OCI-LY7 (cell line): ENCODE data around the gene C6orf132. TPM values are rescaled to one million over a fixed set of nuclear protein-coding genes. Genes with fewer than 3 reads are reported as not detected.
"Not testable (repeated sequence)": the region's sequence is repeated elsewhere in the genome, so short reads cannot be mapped to it uniquely, and the experiment has no call there.

Source experiments
- BruUV-seq: library from RNA; stranded (reverse); fragments of 400-500 nt; replicated peaks from 2 replicates; lab custom pipeline; 2021; lab: Mats Ljungman, UMichigan
- CTCF ChIA-PET: fragments of 300-600 bp; sonication (Branson Sonifier 250); formaldehyde crosslinking; loops from one replicate; lab custom pipeline; 2022; ENCODE audit warnings: antibody characterized with exemption; ENCODE audit not compliant: unreplicated experiment; lab: Charles Lee
- POLR2A ChIA-PET: fragments of 300-600 bp; sonication (Branson Sonifier 250); formaldehyde crosslinking; loops from one replicate; lab custom pipeline; 2022; ENCODE audit warnings: antibody characterized with exemption; lab: Charles Lee
- DNase-seq: peaks from one replicate; pipeline ENCODE4 v3.0.0-alpha.2; 2015; ENCODE audit warnings: low spot score
- H2AFZ ChIP-seq: fragments of 200-600 bp; sonication (generic), shearing (Covaris generic); 2 replicates; pipeline ENCODE4 v1.6.1; 2014; ENCODE audit warnings: mild to moderate bottlenecking, antibody characterized with exemption, low read length, moderate library complexity
- H3K27ac ChIP-seq: fragments of 200-600 bp; sonication (generic); 2 replicates; pipeline ENCODE4 v1.5.1; 2014; ENCODE audit warnings: mixed run types, low read depth, mild to moderate bottlenecking, moderate library complexity, low read length, inconsistent platforms; ENCODE audit not compliant: poor library complexity, severe bottlenecking
- H3K36me3 ChIP-seq: fragments of 200-600 bp; sonication (generic); 2 replicates; pipeline ENCODE4 v1.6.1; 2014; ENCODE audit warnings: mild to moderate bottlenecking, antibody characterized with exemption, low read length, moderate library complexity, mixed read lengths; ENCODE audit not compliant: insufficient read depth
- H3K4me1 ChIP-seq: fragments of 200-600 bp; sonication (generic); 2 replicates; pipeline ENCODE4 v1.5.1; 2014; ENCODE audit warnings: mild to moderate bottlenecking, low read length; ENCODE audit not compliant: insufficient read depth, poor library complexity, severe bottlenecking
- H3K4me2 ChIP-seq: fragments of 200-600 bp; sonication (generic); 2 replicates; pipeline ENCODE4 v1.6.1; 2014; ENCODE audit warnings: mild to moderate bottlenecking, low read length
- H3K4me3 ChIP-seq: fragments of 200-600 bp; sonication (generic); 2 replicates; pipeline ENCODE4 v1.5.1; 2014; ENCODE audit warnings: mild to moderate bottlenecking, low read depth, low read length; ENCODE audit not compliant: poor library complexity, severe bottlenecking
- H3K79me2 ChIP-seq: fragments of 200-600 bp; sonication (generic); 2 replicates; pipeline ENCODE4 v1.6.1; 2016; ENCODE audit warnings: low read depth, mild to moderate bottlenecking, low read length, moderate library complexity, mixed read lengths; ENCODE audit not compliant: insufficient read depth
- H3K9me2 ChIP-seq: fragments of 200-600 bp; sonication (generic); 2 replicates; pipeline ENCODE4 v1.6.1; 2016; ENCODE audit warnings: mild to moderate bottlenecking, low read length, mixed read lengths; ENCODE audit not compliant: insufficient read depth
- H3K9me3 ChIP-seq: fragments of 200-600 bp; sonication (generic); 2 replicates; pipeline ENCODE4 v1.6.1; 2014; ENCODE audit warnings: mild to moderate bottlenecking, mixed run types, low read length, mixed read lengths
- H4K20me1 ChIP-seq: fragments of 200-600 bp; sonication (generic); 2 replicates; pipeline ENCODE4 v1.6.1; 2014; ENCODE audit warnings: mild to moderate bottlenecking, antibody characterized with exemption, low read length, moderate library complexity, mixed read lengths; ENCODE audit not compliant: insufficient read depth
- CTCF ChIP-seq: fragments of 200-600 bp; sonication (generic); conservative IDR thresholded peaks from 2 replicates; pipeline ENCODE4 v1.5.1; 2014; ENCODE audit warnings: mild to moderate bottlenecking, antibody characterized with exemption, low read length, moderate library complexity, mixed read lengths
- EZH2phosphoT487 ChIP-seq: fragments of 200-600 bp; sonication (generic); IDR thresholded peaks from 2 replicates; pipeline ENCODE4 v1.6.1; 2018; ENCODE audit warnings: low read depth, borderline replicate concordance, mild to moderate bottlenecking, mixed run types, antibody characterized with exemption, low read length, moderate library complexity, mixed read lengths
- intact Hi-C: fragments of 100-400 bp; cut with micrococcal nuclease; formaldehyde crosslinking; loops from one replicate; pipeline ENCODE4 v1.10.0; 2022; ENCODE audit not compliant: unreplicated experiment
- total RNA-seq, 2 experiments: library from RNA; depleted of rRNA in 1 of 2; stranded (reverse); fragments of >200 nt in 1 of 2; shearing (Covaris generic) in 1 of 2; gene quantifications; 2 replicates each; pipeline ENCODE4 v1.2.3, GENCODE V29; 2014 to 2022

Gene C6orf132
- total RNA-seq, 2 experiments from 2014 or later: 0.03 TPM; not detected in 1

- CTCF ChIA-PET: no interaction called here
- POLR2A ChIA-PET: interaction anchor here (0.6 kb wide), 1 partner anchor 29 kb away, joined by 3 read pairs; no protein-coding TSS in a partner anchor
- intact Hi-C loops: no loop called here
- BruUV-seq: no TSS peak
- Histone ChIP-seq H3K4me3 (no peak within 1 kb of the TSS), H3K27ac (no peak within 1 kb of the TSS), H4K20me1 (no peaks in the 10 kb centered on the region), H3K4me1 (no peaks in the 10 kb centered on the region), H3K36me3 (no peaks in the 10 kb centered on the region), H3K79me2 (no peaks in the 10 kb centered on the region), H3K9me3 (no peaks in the 10 kb centered on the region), H3K4me2 (no peak within 1 kb of the TSS), H3K9me2 (no peaks in the 10 kb centered on the region), H2AFZ (no peak within 1 kb of the TSS)
- TF ChIP-seq EZH2phosphoT487 (no peak), CTCF (no peak)
- DNase-seq: no peak
Observed at GRCh38 chr6:42173101-42173500, 30.7 kb upstream of the C6orf132 start, which contains the start of gene GUCA1A. Gene GUCA1A (plus strand): TSS chr6:42173364. CDS start chr6:42173614, 250 bp downstream.

DNA sequence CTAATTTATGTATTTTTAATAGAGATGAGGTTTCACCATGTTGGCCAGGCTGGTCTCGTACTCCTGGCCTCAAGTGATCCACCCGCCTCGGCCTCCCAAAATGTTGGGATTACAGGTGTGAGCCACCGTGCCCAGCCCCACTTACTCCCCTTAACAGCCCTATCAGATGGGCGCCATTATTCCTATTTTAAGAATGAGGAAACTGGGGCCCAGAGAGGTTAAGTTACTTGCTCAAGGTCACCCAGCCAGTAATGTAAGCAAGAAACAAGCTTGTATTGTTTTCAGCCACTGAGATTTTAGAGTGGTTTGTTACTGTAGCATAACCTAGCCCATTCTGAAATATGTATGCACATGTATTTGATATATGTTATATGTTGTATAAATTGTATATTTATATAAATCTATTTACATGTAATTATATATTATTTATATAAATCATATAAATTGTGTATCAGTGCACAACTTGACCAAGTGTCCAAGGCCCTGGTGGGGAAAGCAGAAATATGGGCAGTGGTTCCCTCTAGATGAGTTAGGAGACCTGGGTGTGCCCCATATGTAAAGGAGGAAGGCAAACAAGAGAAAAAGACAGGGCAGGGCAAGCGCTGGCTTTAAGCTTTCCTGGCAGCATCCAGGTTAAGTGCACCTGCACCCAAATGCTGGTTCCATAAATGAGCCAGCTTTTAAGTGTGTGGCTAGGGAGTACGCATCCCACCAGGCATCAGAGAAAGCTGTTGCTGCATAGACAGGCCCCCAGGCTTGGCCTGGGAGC lies 29.6 kb upstream of the C6orf132 start:
- DNase-seq: no peak
- no peaks in the 10 kb centered on the region for H4K20me1 ChIP-seq
- H3K9me3 ChIP-seq: no peaks in the 10 kb centered on the region
- no peak overlapping the region for H2AFZ ChIP-seq
- no peaks in the 10 kb centered on the region for H3K4me1 ChIP-seq
- no peaks in the 10 kb centered on the region for H3K79me2 ChIP-seq
- no TSS peak for BruUV-seq
- no peaks in the 10 kb centered on the region for H3K36me3 ChIP-seq
- no peaks in the 10 kb centered on the region for H3K9me2 ChIP-seq
- H3K4me3 ChIP-seq: no peak overlapping the region
- no peak for TF ChIP-seq CTCF
- no peak for TF ChIP-seq EZH2phosphoT487
- intact Hi-C loops: no loop called here
- no peak overlapping the region for H3K27ac ChIP-seq
- CTCF ChIA-PET: no interaction called here
- POLR2A ChIA-PET: interaction anchor here (0.6 kb wide), 2 partner anchors 26 to 30 kb away, joined by 3 to 7 read pairs; no protein-coding TSS in a partner anchor
- H3K4me2 ChIP-seq: no peak overlapping the region

GRCh38 chr6:42169780-42170179 lies 27.4 kb upstream of the C6orf132 start:
- H3K4me1 ChIP-seq, H3K9me2 ChIP-seq, H3K4me2 ChIP-seq, CTCF ChIA-PET, BruUV-seq, DNase-seq, H3K27ac ChIP-seq, H4K20me1 ChIP-seq, H2AFZ ChIP-seq, H3K36me3 ChIP-seq, H3K79me2 ChIP-seq, H3K9me3 ChIP-seq, H3K4me3 ChIP-seq: not testable (repeated sequence)
- intact Hi-C loops: loop anchor here (10.0 kb wide), 1 partner anchor 565 kb away; no protein-coding TSS in a partner anchor
- POLR2A ChIA-PET: interaction anchor here (0.6 to 1.0 kb wide), 3 partner anchors 32 to 289 kb away, joined by 3 read pairs; partner anchors contain the start of gene USP49
